K562 (cell line): Measurements from ENCODE around the gene TCOF1. TPM values are rescaled to one million over a fixed set of nuclear protein-coding genes. Genes with fewer than 3 reads are reported as not detected.

ENCODE experiments used
- ATAC-seq: fragments of 200-7000 bp; cut with Tn5 transposase; 3 replicates; pipeline ENCODE4 v1.9.1; 2020; ENCODE audit warnings: moderate library complexity
- BruUV-seq: library from RNA; stranded (reverse); fragments of 400-500 nt; replicated peaks from 2 replicates; lab custom pipeline; 2021; lab: Mats Ljungman, UMichigan
- CTCF ChIA-PET: fragments of 300-600 bp; formaldehyde crosslinking; extraction: SDS; loops from one replicate; lab custom pipeline; 2021; ENCODE audit warnings: low intra/inter-chr PET ratio; lab: Yijun Ruan, JAX
- POLR2A ChIA-PET: fragments of 300-600, 350-650 bp; sonication (Branson Sonifier 250); formaldehyde crosslinking; extraction: SDS; loops from one replicate; lab custom pipeline; 2021; ENCODE audit warnings: antibody characterized with exemption, inconsistent platforms; lab: Yijun Ruan, JAX
- DNase-seq, 4 experiments: peaks; one replicate each; pipeline versions ENCODE4 v3.0.0 to v3.0.0-alpha.2; 2011 to 2018; ENCODE audit warnings: low spot score in 3 of 4, mixed read lengths in 3 of 4; ENCODE audit errors: extremely low read depth in 1 of 4
- FAIRE-seq: peaks from 2 replicates; lab custom pipeline; 2011; peaks lifted over from hg19 to GRCh38; lab: Jason Lieb, UNC
- H2AFZ ChIP-seq: 2 replicates; pipeline ENCODE4 v1.6.0; 2011; ENCODE audit warnings: low read depth, low read length, control low read depth, inconsistent platforms
- H3K27ac ChIP-seq: fragments of 200-600 bp; 3 replicates; pipeline ENCODE4 v1.8.0; 2011; ENCODE audit warnings: low read depth, mild to moderate bottlenecking, control low read depth, inconsistent platforms, low read length, moderate library complexity, mixed read lengths; ENCODE audit errors: extremely low read depth
- H3K27me3 ChIP-seq, 2 experiments: fragments of 300-600 bp in 1 of 2; 2 replicates in 1 of 2; 3 replicates in 1 of 2; pipeline versions ENCODE4 v1.6.0 to v1.8.0; 2011; ENCODE audit warnings: inconsistent platforms in 2 of 2, low read length in 2 of 2, mild to moderate bottlenecking in 1 of 2, mixed read lengths in 1 of 2, moderate library complexity in 1 of 2; ENCODE audit not compliant: control insufficient read depth in 2 of 2, insufficient read depth in 2 of 2
- H3K36me3 ChIP-seq: fragments of 300-600 bp; 3 replicates; pipeline ENCODE4 v1.8.0; 2011; ENCODE audit warnings: mild to moderate bottlenecking, low read length, inconsistent platforms; ENCODE audit not compliant: control insufficient read depth, insufficient read depth
- H3K4me1 ChIP-seq, 2 experiments: fragments of 200-600 bp in 1 of 2; replicated peaks in 1 of 2; 2 replicates in 1 of 2; 3 replicates in 1 of 2; pipeline versions ENCODE4 v1.5.1 to v1.8.0; 2011; ENCODE audit warnings: inconsistent platforms in 2 of 2, low read length in 2 of 2, mild to moderate bottlenecking in 1 of 2, mixed read lengths in 1 of 2, moderate library complexity in 1 of 2; ENCODE audit not compliant: control insufficient read depth in 2 of 2, insufficient read depth in 2 of 2
- H3K4me2 ChIP-seq: 2 replicates; pipeline ENCODE4 v1.6.1; 2011; ENCODE audit warnings: low read length, control low read depth, inconsistent platforms, mixed read lengths; ENCODE audit not compliant: insufficient read depth
- H3K4me3 ChIP-seq: fragments of 200-600 bp; sonication (generic), shearing (Covaris generic); 2 replicates; pipeline ENCODE4 v1.5.1; 2016; ENCODE audit warnings: control low read depth, inconsistent platforms
- H3K79me2 ChIP-seq: fragments of 200-600 bp; 3 replicates; pipeline ENCODE4 v1.8.0; 2011; ENCODE audit warnings: low read length, inconsistent platforms; ENCODE audit not compliant: control insufficient read depth, insufficient read depth
- H3K9ac ChIP-seq, 2 experiments: 2 replicates each; pipeline versions ENCODE4 v1.6.0 to v1.6.1; 2011; ENCODE audit warnings: low read depth in 2 of 2, low read length in 2 of 2, control low read depth in 1 of 2, inconsistent platforms in 1 of 2, mild to moderate bottlenecking in 1 of 2, mixed read lengths in 1 of 2; ENCODE audit not compliant: insufficient read depth in 1 of 2
- H3K9me1 ChIP-seq: one replicate; pipeline ENCODE4 v1.6.0; 2011; ENCODE audit warnings: inconsistent platforms, mild to moderate bottlenecking, low read length, moderate library complexity; ENCODE audit not compliant: control insufficient read depth, insufficient read depth
- H3K9me3 ChIP-seq: replicated peaks from 2 replicates; pipeline ENCODE4 v1.5.1; 2011; ENCODE audit warnings: low read depth, low read length, inconsistent platforms; ENCODE audit not compliant: control insufficient read depth, insufficient read depth
- H4K20me1 ChIP-seq: replicated peaks from 2 replicates; pipeline ENCODE4 v1.6.1; 2011; ENCODE audit warnings: low read length, inconsistent platforms, mixed read lengths; ENCODE audit not compliant: control insufficient read depth, insufficient read depth
- BCOR ChIP-seq: fragments of 450-650 bp; IDR thresholded peaks from 2 replicates; pipeline ENCODE4 v1.6.1; 2016
- CC2D1A ChIP-seq: fragments of 450-650 bp; IDR thresholded peaks from 2 replicates; pipeline ENCODE4 v1.6.1; 2017; ENCODE audit warnings: mild to moderate bottlenecking
- EP400 ChIP-seq: fragments of 450-650 bp; IDR thresholded peaks from 2 replicates; pipeline ENCODE4 v1.6.1; 2017; ENCODE audit warnings: antibody characterized with exemption, mild to moderate bottlenecking, moderate library complexity
- MEF2A ChIP-seq: IDR thresholded peaks from 2 replicates; pipeline ENCODE4 v1.6.1; 2011; ENCODE audit warnings: low read depth, mild to moderate bottlenecking, low read length, moderate library complexity; ENCODE audit not compliant: control insufficient read depth
- NCOR1 ChIP-seq: fragments of 450-650 bp; IDR thresholded peaks from 2 replicates; pipeline ENCODE4 v1.6.1; 2016; ENCODE audit warnings: mild to moderate bottlenecking, moderate library complexity
- POU5F1 ChIP-seq: fragments of 150-350 bp; IDR thresholded peaks from 2 replicates; pipeline ENCODE4 v1.6.1; 2014; ENCODE audit warnings: borderline replicate concordance, low read length, low read depth, mild to moderate bottlenecking; ENCODE audit not compliant: partially characterized antibody
- PRPF4 ChIP-seq: fragments of 200-400 bp; formaldehyde crosslinking; IDR thresholded peaks from one replicate; pipeline ENCODE4 v1.6.1; 2017; ENCODE audit warnings: low read length, low read depth, mild to moderate bottlenecking; ENCODE audit not compliant: insufficient read depth, poor library complexity, severe bottlenecking
- RBM25 ChIP-seq: fragments of 200-400 bp; formaldehyde crosslinking; IDR thresholded peaks from 2 replicates; pipeline ENCODE4 v1.6.1; 2018; ENCODE audit warnings: low read length, low read depth, moderate library complexity; ENCODE audit not compliant: severe bottlenecking
- SMARCA5 ChIP-seq: fragments of 450-650 bp; IDR thresholded peaks from 2 replicates; pipeline ENCODE4 v1.6.1; 2016
- ZFP36 ChIP-seq: fragments of 150-350 bp; IDR thresholded peaks from 2 replicates; pipeline ENCODE4 v1.6.1; 2018; ENCODE audit warnings: low read length, low read depth; ENCODE audit not compliant: partially characterized antibody
- ZNF140 ChIP-seq: fragments of 250-450 bp; sonication (Bioruptor Pico); IDR thresholded peaks from 2 replicates; pipeline ENCODE4 v1.8.0; 2021; ENCODE audit warnings: moderate library complexity, mild to moderate bottlenecking, inconsistent platforms
- WGBS: fragments of 100-300 bp; shearing (Covaris generic); methylation state at CpG from one replicate; pipeline ENCODE4 v1.1.6; 2016; ENCODE audit warnings: low coverage, mixed read lengths; ENCODE audit not compliant: insufficient coverage; ENCODE audit errors: missing lambda C conversion rate; 5-methylcytosine and 5-hydroxymethylcytosine counted together
- in situ Hi-C: fragments of 300-500 bp; cut with MboI; formaldehyde crosslinking; loops from 4 replicates; pipeline ENCODE4 v1.15.0; 2018; ENCODE audit warnings: inconsistent platforms, mixed read lengths
- intact Hi-C: fragments of 100-400 bp; cut with micrococcal nuclease; formaldehyde crosslinking; loops from 2 replicates; pipeline ENCODE4 v1.14.2; 2022
- polyA plus RNA-seq, 8 experiments: library from polyadenylated mRNA; depleted of rRNA in 4 of 8; stranded (reverse) in 5 of 8; unstranded in 3 of 8; fragments of >200 nt; fragmentation: Nextera tagmentation in 2 of 8; fragmentation: Illumina TruSeq in 1 of 8; extraction: Ambion mirVana in 2 of 8; extraction: Trizol in 1 of 8; gene quantifications; 2 replicates each; pipeline versions ENCODE4 v1.2.1 to v1.2.3, GENCODE V29; 2011 to 2014; ENCODE audit warnings: inconsistent platforms in 1 of 8, missing spikeins in 1 of 8
- total RNA-seq, 7 experiments: library from RNA; depleted of rRNA in 6 of 7; stranded (reverse); fragments of >200 nt in 6 of 7; fragmentation: Illumina TruSeq in 2 of 7; extraction: Trizol in 2 of 7; gene quantifications; 2 replicates each; pipeline versions ENCODE4 v1.2.1 to v1.2.3, GENCODE V29; 2011 to 2021; ENCODE audit warnings: low replicate concordance in 1 of 7
- TF ChIP-seq, protein P1 (sequence below): fragments of 450-650 bp; IDR thresholded peaks from one replicate; pipeline ENCODE4 v1.6.1; 2018; ENCODE audit warnings: mild to moderate bottlenecking, moderate library complexity; ENCODE audit not compliant: partially characterized antibody
- TF ChIP-seq, protein P2 (sequence below): fragments of 200-400 bp; formaldehyde crosslinking; IDR thresholded peaks from 2 replicates; pipeline ENCODE4 v1.6.1; 2017; ENCODE audit warnings: mild to moderate bottlenecking, low read depth, low read length, moderate library complexity
- TF ChIP-seq, protein P3 (sequence below): sonication (generic); formaldehyde crosslinking; IDR thresholded peaks from 2 replicates; pipeline ENCODE4 v1.8.0; 2022; ENCODE audit warnings: mild to moderate bottlenecking, missing genetic modification reagents
- TF ChIP-seq, protein P4 (sequence below): fragments of 450-650 bp; IDR thresholded peaks from 2 replicates; pipeline ENCODE4 v1.6.1; 2018; ENCODE audit warnings: mild to moderate bottlenecking, low read depth; ENCODE audit not compliant: partially characterized antibody

TCOF1 gene
- total and polyA plus RNA-seq, 9 of the 15 experiments (the other 6 are each of a cell fraction or from before 2014, with no cell fraction given) = 9.8 to 134 (median 61.7) TPM

DNA sequence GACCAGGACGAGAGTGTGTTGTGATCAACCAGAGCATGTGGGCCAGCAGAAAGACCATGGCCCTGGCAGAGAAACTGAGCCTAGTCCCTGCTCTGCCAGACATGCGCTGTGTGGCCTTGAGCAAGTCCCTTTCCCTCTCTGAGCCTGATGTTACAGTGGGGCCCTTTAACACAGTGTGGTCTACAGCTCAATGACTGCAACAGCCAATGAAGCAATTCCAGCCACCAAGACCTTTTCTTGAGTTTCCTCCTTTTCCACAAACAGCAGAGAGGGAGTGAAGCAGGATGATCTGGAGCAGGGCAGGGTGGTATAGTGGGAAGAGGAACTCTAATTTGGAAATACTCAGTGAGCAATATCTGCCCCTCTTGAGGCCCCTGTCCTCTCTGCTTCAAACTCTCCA is 29.0 kb upstream of the TCOF1 start:
- CTCF ChIA-PET = no interaction called here
- TF ChIP-seq NCOR1 (no peak), EP400 (no peak), PRPF4 (no peak), ZNF140 (CRISPR knock-in tag) (no peak), POU5F1 (no peak), CC2D1A (no peak), SMARCA5 (peak; percentile 56; the same call in 1 of the 2 replicates), ZFP36 (peak; percentile 77), BCOR (peak; percentile 72), MEF2A (no peak), RBM25 (peak; percentile 63)
- TF ChIP-seq, protein P1, sequence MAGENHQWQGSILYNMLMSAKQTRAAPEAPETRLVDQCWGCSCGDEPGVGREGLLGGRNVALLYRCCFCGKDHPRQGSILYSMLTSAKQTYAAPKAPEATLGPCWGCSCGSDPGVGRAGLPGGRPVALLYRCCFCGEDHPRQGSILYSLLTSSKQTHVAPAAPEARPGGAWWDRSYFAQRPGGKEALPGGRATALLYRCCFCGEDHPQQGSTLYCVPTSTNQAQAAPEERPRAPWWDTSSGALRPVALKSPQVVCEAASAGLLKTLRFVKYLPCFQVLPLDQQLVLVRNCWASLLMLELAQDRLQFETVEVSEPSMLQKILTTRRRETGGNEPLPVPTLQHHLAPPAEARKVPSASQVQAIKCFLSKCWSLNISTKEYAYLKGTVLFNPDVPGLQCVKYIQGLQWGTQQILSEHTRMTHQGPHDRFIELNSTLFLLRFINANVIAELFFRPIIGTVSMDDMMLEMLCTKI = no peak
- TF ChIP-seq, protein P2, sequence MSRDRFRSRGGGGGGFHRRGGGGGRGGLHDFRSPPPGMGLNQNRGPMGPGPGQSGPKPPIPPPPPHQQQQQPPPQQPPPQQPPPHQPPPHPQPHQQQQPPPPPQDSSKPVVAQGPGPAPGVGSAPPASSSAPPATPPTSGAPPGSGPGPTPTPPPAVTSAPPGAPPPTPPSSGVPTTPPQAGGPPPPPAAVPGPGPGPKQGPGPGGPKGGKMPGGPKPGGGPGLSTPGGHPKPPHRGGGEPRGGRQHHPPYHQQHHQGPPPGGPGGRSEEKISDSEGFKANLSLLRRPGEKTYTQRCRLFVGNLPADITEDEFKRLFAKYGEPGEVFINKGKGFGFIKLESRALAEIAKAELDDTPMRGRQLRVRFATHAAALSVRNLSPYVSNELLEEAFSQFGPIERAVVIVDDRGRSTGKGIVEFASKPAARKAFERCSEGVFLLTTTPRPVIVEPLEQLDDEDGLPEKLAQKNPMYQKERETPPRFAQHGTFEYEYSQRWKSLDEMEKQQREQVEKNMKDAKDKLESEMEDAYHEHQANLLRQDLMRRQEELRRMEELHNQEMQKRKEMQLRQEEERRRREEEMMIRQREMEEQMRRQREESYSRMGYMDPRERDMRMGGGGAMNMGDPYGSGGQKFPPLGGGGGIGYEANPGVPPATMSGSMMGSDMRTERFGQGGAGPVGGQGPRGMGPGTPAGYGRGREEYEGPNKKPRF = no peak
- TF ChIP-seq, protein P3, sequence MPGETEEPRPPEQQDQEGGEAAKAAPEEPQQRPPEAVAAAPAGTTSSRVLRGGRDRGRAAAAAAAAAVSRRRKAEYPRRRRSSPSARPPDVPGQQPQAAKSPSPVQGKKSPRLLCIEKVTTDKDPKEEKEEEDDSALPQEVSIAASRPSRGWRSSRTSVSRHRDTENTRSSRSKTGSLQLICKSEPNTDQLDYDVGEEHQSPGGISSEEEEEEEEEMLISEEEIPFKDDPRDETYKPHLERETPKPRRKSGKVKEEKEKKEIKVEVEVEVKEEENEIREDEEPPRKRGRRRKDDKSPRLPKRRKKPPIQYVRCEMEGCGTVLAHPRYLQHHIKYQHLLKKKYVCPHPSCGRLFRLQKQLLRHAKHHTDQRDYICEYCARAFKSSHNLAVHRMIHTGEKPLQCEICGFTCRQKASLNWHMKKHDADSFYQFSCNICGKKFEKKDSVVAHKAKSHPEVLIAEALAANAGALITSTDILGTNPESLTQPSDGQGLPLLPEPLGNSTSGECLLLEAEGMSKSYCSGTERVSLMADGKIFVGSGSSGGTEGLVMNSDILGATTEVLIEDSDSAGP (CRISPR knock-in tag) = no peak
- TF ChIP-seq, protein P4, sequence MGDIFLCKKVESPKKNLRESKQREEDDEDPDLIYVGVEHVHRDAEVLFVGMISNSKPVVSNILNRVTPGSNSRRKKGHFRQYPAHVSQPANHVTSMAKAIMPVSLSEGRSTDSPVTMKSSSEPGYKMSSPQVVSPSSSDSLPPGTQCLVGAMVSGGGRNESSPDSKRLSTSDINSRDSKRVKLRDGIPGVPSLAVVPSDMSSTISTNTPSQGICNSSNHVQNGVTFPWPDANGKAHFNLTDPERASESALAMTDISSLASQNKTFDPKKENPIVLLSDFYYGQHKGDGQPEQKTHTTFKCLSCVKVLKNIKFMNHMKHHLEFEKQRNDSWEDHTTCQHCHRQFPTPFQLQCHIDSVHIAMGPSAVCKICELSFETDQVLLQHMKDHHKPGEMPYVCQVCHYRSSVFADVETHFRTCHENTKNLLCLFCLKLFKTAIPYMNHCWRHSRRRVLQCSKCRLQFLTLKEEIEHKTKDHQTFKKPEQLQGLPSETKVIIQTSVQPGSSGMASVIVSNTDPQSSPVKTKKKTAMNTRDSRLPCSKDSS = no peak
- Histone ChIP-seq H4K20me1 (no peaks in the 10 kb centered on the region; the same call in 1 of the 2 replicates), H3K9me1 (no peaks in the 10 kb centered on the region), H3K36me3 (no peaks in the 10 kb centered on the region), H2AFZ (no peak overlapping the region), H3K4me2 (no peak overlapping the region), H3K9ac (no peak overlapping the region), H3K4me3 (no peak overlapping the region), H3K27me3 (peaks cover 2 to 25% of the 10 kb centered on the region in 2 experiments; a peak in 2 of 5 replicates), H3K27ac (no peak overlapping the region), H3K79me2 (no peaks in the 10 kb centered on the region), H3K9me3 (no peaks in the 10 kb centered on the region), H3K4me1 (peaks cover 0 to 9% of the 10 kb centered on the region in 2 experiments; a peak in 3 of 5 replicates)
- ATAC-seq (no peak), FAIRE-seq (no peak), DNase-seq (no peak)
- BruUV-seq = no TSS peak
- intact Hi-C loops = no loop called here
- POLR2A ChIA-PET = interaction anchor here (1.0 kb wide), 1 partner anchor 18 kb away, joined by 3 read pairs; no protein-coding TSS in a partner anchor
- 23% methylated on average over 2 of the region's 2 CpGs for WGBS
- in situ Hi-C loops = no loop called here
